GM23338 (cell line): ENCODE measurements around the gene PLA2G2E. TPM values are rescaled to one million over a fixed set of nuclear protein-coding genes. Genes with fewer than 3 reads are reported as not detected.

Source experiments
- ATAC-seq: fragments of 200-7000 bp; cut with Tn5 transposase; 3 replicates; pipeline ENCODE4 v1.9.1; 2020
- DNase-seq: peaks from one replicate; pipeline ENCODE4 v3.0.0-alpha.2; 2015; ENCODE audit warnings: low spot score
- H2AFZ ChIP-seq: fragments of 200-600 bp; sonication (generic); 2 replicates; pipeline ENCODE4 v1.8.0; 2016; ENCODE audit warnings: antibody characterized with exemption, mild to moderate bottlenecking, moderate library complexity
- H3F3A ChIP-seq: fragments of 200-600 bp; sonication (generic); replicated peaks from 2 replicates; pipeline ENCODE4 v1.8.0; 2017; ENCODE audit warnings: antibody characterized with exemption, mixed run types, low read depth
- H3K27ac ChIP-seq: fragments of 200-600 bp; sonication (generic); 2 replicates; pipeline ENCODE4 v1.6.1; 2016; ENCODE audit warnings: low read depth
- H3K27me3 ChIP-seq: fragments of 200-600 bp; sonication (generic); 2 replicates; pipeline ENCODE4 v1.8.0; 2016; ENCODE audit warnings: mild to moderate bottlenecking, mixed run types, moderate library complexity; ENCODE audit not compliant: insufficient read depth
- H3K36me3 ChIP-seq: fragments of 200-600 bp; sonication (generic); 2 replicates; pipeline ENCODE4 v1.8.0; 2016; ENCODE audit warnings: mild to moderate bottlenecking; ENCODE audit not compliant: insufficient read depth
- H3K4me1 ChIP-seq: fragments of 200-600 bp; sonication (generic); 2 replicates; pipeline ENCODE4 v1.8.0; 2016; ENCODE audit warnings: mild to moderate bottlenecking, moderate library complexity; ENCODE audit not compliant: insufficient read depth
- H3K4me2 ChIP-seq: fragments of 200-600 bp; sonication (generic); 2 replicates; pipeline ENCODE4 v1.7.1; 2017; ENCODE audit warnings: mixed run types
- H3K4me3 ChIP-seq: fragments of 200-600 bp; sonication (generic); 2 replicates; pipeline ENCODE4 v1.6.1; 2016; ENCODE audit warnings: mixed run types
- H3K79me2 ChIP-seq: fragments of 200-600 bp; sonication (generic); replicated peaks from 2 replicates; pipeline ENCODE4 v1.8.0; 2017; ENCODE audit warnings: mild to moderate bottlenecking; ENCODE audit not compliant: insufficient read depth
- H3K9me2 ChIP-seq: fragments of 200-600 bp; sonication (generic); 2 replicates; pipeline ENCODE4 v1.8.0; 2017; ENCODE audit not compliant: insufficient read depth
- H4K20me1 ChIP-seq: fragments of 200-600 bp; sonication (generic); replicated peaks from 2 replicates; pipeline ENCODE4 v1.8.0; 2017; ENCODE audit warnings: mild to moderate bottlenecking; ENCODE audit not compliant: insufficient read depth
- H3K27ac Mint-ChIP-seq: 2 replicates; pipeline ENCODE4 v1.8.0; 2020; ENCODE audit warnings: inconsistent platforms, mild to moderate bottlenecking, moderate library complexity, mixed read lengths
- H3K27me3 Mint-ChIP-seq: 3 replicates; pipeline ENCODE4 v1.8.0; 2022; ENCODE audit warnings: low read depth, mild to moderate bottlenecking, moderate library complexity, mixed read lengths, inconsistent platforms; ENCODE audit not compliant: insufficient read depth, poor library complexity
- H3K36me3 Mint-ChIP-seq: 3 replicates; pipeline ENCODE4 v1.8.0; 2021; ENCODE audit warnings: low read depth, mild to moderate bottlenecking, inconsistent platforms, moderate library complexity, mixed read lengths
- H3K4me1 Mint-ChIP-seq: 3 replicates; pipeline ENCODE4 v1.8.0; 2020; ENCODE audit warnings: mild to moderate bottlenecking, inconsistent platforms, mixed read lengths
- H3K4me3 Mint-ChIP-seq: 3 replicates; pipeline ENCODE4 v1.8.0; 2021; ENCODE audit warnings: moderate library complexity, mild to moderate bottlenecking, inconsistent platforms, mixed read lengths
- H3K9me3 Mint-ChIP-seq: 3 replicates; pipeline ENCODE4 v1.8.0; 2020; ENCODE audit warnings: moderate library complexity, mild to moderate bottlenecking, inconsistent platforms, mixed read lengths
- ZNF114 ChIP-seq: fragments of 250-450 bp; sonication (Bioruptor Pico); IDR thresholded peaks from 2 replicates; pipeline ENCODE4 v1.5.0; 2020; ENCODE audit warnings: mild to moderate bottlenecking, moderate library complexity
- polyA plus RNA-seq: library from polyadenylated mRNA; unstranded; fragments of >200 nt; fragmentation: Nextera tagmentation; extraction: Ambion mirVana; gene quantifications from 2 replicates; pipeline ENCODE4 v1.2.1, GENCODE V29; 2016
- total RNA-seq: library from RNA; depleted of rRNA; stranded (reverse); fragments of >200 nt; shearing (Covaris generic); gene quantifications from 2 replicates; pipeline ENCODE4 v1.2.3, GENCODE V29; 2014
- TF ChIP-seq, protein P1 (sequence below): fragments of 250-450 bp; sonication (Bioruptor Pico); IDR thresholded peaks from 2 replicates; pipeline ENCODE4 v1.5.0; 2020; ENCODE audit warnings: mild to moderate bottlenecking, moderate library complexity
- TF ChIP-seq, protein P2 (sequence below), 2 experiments: fragments of 200-600 bp in 1 of 2; sonication (generic) in 1 of 2; conservative IDR thresholded peaks; 2 replicates each; pipeline versions ENCODE4 v1.5.1 to v1.6.1; 2016 to 2017; ENCODE audit warnings: antibody characterized with exemption in 2 of 2, low read depth in 2 of 2, mild to moderate bottlenecking in 2 of 2, moderate library complexity in 1 of 2

PLA2G2E gene
- total and polyA plus RNA-seq, 2 experiments from 2014 or later, result not detected

DNA sequence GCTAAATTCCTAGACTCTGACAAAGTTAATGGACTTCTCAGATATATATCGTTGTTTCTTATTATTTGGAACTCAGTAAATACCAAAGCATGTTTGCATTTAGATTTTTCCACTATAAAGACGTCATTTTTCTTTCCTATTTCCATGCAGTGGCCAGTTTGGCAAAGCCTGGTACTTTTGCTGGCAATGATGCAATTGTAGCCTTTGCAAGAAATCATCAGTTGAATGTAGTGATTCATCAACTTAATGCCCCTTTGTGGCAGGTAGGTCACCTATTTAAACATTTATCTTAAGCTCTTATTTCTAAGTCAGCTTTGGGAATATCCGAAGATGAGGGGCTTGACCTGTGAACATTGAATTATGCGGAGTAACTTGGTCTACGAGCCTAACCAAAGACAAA, 29.2 kb downstream of the PLA2G2E start (continued):
- TF ChIP-seq, protein P1, sequence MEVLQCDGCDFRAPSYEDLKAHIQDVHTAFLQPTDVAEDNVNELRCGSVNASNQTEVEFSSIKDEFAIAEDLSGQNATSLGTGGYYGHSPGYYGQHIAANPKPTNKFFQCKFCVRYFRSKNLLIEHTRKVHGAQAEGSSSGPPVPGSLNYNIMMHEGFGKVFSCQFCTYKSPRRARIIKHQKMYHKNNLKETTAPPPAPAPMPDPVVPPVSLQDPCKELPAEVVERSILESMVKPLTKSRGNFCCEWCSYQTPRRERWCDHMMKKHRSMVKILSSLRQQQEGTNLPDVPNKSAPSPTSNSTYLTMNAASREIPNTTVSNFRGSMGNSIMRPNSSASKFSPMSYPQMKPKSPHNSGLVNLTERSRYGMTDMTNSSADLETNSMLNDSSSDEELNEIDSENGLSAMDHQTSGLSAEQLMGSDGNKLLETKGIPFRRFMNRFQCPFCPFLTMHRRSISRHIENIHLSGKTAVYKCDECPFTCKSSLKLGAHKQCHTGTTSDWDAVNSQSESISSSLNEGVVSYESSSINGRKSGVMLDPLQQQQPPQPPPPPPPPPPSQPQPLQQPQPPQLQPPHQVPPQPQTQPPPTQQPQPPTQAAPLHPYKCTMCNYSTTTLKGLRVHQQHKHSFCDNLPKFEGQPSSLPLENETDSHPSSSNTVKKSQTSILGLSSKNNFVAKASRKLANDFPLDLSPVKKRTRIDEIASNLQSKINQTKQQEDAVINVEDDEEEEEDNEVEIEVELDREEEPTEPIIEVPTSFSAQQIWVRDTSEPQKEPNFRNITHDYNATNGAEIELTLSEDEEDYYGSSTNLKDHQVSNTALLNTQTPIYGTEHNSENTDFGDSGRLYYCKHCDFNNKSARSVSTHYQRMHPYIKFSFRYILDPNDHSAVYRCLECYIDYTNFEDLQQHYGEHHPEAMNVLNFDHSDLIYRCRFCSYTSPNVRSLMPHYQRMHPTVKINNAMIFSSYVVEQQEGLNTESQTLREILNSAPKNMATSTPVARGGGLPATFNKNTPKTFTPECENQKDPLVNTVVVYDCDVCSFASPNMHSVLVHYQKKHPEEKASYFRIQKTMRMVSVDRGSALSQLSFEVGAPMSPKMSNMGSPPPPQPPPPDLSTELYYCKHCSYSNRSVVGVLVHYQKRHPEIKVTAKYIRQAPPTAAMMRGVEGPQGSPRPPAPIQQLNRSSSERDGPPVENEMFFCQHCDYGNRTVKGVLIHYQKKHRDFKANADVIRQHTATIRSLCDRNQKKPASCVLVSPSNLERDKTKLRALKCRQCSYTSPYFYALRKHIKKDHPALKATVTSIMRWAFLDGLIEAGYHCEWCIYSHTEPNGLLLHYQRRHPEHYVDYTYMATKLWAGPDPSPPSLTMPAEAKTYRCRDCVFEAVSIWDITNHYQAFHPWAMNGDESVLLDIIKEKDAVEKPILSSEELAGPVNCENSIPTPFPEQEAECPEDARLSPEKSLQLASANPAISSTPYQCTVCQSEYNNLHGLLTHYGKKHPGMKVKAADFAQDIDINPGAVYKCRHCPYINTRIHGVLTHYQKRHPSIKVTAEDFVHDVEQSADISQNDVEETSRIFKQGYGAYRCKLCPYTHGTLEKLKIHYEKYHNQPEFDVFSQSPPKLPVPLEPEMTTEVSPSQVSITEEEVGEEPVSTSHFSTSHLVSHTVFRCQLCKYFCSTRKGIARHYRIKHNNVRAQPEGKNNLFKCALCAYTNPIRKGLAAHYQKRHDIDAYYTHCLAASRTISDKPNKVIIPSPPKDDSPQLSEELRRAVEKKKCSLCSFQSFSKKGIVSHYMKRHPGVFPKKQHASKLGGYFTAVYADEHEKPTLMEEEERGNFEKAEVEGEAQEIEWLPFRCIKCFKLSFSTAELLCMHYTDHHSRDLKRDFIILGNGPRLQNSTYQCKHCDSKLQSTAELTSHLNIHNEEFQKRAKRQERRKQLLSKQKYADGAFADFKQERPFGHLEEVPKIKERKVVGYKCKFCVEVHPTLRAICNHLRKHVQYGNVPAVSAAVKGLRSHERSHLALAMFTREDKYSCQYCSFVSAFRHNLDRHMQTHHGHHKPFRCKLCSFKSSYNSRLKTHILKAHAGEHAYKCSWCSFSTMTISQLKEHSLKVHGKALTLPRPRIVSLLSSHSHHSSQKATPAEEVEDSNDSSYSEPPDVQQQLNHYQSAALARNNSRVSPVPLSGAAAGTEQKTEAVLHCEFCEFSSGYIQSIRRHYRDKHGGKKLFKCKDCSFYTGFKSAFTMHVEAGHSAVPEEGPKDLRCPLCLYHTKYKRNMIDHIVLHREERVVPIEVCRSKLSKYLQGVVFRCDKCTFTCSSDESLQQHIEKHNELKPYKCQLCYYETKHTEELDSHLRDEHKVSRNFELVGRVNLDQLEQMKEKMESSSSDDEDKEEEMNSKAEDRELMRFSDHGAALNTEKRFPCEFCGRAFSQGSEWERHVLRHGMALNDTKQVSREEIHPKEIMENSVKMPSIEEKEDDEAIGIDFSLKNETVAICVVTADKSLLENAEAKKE (CRISPR knock-in tag), result no peak
- TF ChIP-seq ZNF114 (CRISPR knock-in tag), result no peak
- TF ChIP-seq, protein P2, sequence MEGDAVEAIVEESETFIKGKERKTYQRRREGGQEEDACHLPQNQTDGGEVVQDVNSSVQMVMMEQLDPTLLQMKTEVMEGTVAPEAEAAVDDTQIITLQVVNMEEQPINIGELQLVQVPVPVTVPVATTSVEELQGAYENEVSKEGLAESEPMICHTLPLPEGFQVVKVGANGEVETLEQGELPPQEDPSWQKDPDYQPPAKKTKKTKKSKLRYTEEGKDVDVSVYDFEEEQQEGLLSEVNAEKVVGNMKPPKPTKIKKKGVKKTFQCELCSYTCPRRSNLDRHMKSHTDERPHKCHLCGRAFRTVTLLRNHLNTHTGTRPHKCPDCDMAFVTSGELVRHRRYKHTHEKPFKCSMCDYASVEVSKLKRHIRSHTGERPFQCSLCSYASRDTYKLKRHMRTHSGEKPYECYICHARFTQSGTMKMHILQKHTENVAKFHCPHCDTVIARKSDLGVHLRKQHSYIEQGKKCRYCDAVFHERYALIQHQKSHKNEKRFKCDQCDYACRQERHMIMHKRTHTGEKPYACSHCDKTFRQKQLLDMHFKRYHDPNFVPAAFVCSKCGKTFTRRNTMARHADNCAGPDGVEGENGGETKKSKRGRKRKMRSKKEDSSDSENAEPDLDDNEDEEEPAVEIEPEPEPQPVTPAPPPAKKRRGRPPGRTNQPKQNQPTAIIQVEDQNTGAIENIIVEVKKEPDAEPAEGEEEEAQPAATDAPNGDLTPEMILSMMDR (conservative IDR thresholded peaks at IDR 0.05; ENCODE audit: low read depth in 2 of 2), result no peak

DNA sequence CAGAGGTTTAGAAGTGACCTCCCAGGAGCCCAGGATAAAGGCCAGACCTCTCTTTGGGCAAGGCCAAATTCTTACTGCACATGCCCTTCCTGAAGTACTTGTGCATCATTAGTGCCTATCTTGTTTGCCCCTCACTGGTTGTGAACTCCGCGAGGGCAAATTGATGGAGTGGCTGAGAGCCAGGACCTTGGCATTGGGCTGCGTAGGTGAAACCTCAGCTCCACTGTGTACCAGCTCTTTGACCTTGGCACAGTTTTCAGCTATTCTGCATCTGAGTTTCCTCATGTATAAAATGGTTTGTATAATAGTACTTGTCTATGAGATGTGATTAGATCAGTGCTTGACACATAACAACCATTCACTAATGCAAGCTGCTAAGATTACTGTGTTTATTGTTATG, 29.7 kb downstream of the PLA2G2E start:
- DNase-seq (no peak), ATAC-seq (no peak)
- no peaks in the 10 kb centered on the region for H3K27me3 ChIP-seq
- Mint-ChIP-seq H3K4me3 (no peak overlapping the region), H3K36me3 (peaks cover 52% of the 10 kb centered on the region), H3K9me3 (no peaks in the 10 kb centered on the region), H3K4me1 (no peaks in the 10 kb centered on the region), H3K27ac (no peak overlapping the region), H3K27me3 (no peaks in the 10 kb centered on the region)
- no peak overlapping the region for H2AFZ ChIP-seq
- H3K9me2 ChIP-seq, result no peaks in the 10 kb centered on the region
- no peaks in the 10 kb centered on the region for H3K4me1 ChIP-seq
- peaks cover 20% of the 10 kb centered on the region; the same call in 1 of the 2 replicates for H4K20me1 ChIP-seq
- TF ChIP-seq, protein P1 (CRISPR knock-in tag), result no peak
- no peaks in the 10 kb centered on the region for H3F3A ChIP-seq
- no peak overlapping the region for H3K4me3 ChIP-seq
- H3K36me3 ChIP-seq, result peaks cover 9% of the 10 kb centered on the region
- H3K4me2 ChIP-seq, result no peak overlapping the region
- H3K79me2 ChIP-seq, result peaks cover 47% of the 10 kb centered on the region
- no peak overlapping the region for H3K27ac ChIP-seq
